Breast epithelium (tissue), 4 donors: ENCODE results near the gene PLIN4. TPM values are rescaled to one million over a fixed set of nuclear protein-coding genes. Genes with fewer than 3 reads are reported as not detected.

Experiments used
- DNase-seq, 2 donors: peaks; one replicate each; pipeline ENCODE4 v3.0.0-alpha.2; 2019; ENCODE audit warnings: low spot score in 2 of 2
- H3K27ac ChIP-seq, 2 donors: fragments of 200-600 bp; sonication (generic) in 1 of 2; one replicate each; pipeline ENCODE4 v1.5.1; 2016 to 2019; ENCODE audit warnings: mild to moderate bottlenecking in 1 of 2
- H3K27me3 ChIP-seq, 2 donors: fragments of 200-600 bp; sonication (generic) in 1 of 2; one replicate each; pipeline versions ENCODE4 v1.5.1 to v1.6.0; 2017 to 2019; ENCODE audit warnings: control low read depth in 1 of 2, mild to moderate bottlenecking in 1 of 2
- H3K36me3 ChIP-seq: fragments of 200-600 bp; one replicate; pipeline ENCODE4 v1.5.1; 2019
- H3K4me1 ChIP-seq, 2 donors: fragments of 200-600 bp; sonication (generic); one replicate each; pipeline ENCODE4 v1.5.1; 2016 to 2019; ENCODE audit warnings: control low read depth in 1 of 2
- H3K4me3 ChIP-seq, 3 donors: fragments of 200-600 bp; sonication (generic); 1 replicate in 2 of 3; 2 replicates in 1 of 3; pipeline ENCODE4 v1.5.1; 2016 to 2019; ENCODE audit warnings: mild to moderate bottlenecking in 3 of 3, moderate library complexity in 2 of 3
- H3K9me3 ChIP-seq, 2 donors: fragments of 200-600 bp; sonication (generic) in 1 of 2; one replicate each; pipeline ENCODE4 v1.5.1; 2016 to 2019; ENCODE audit warnings: control low read depth in 1 of 2
- POLR2A ChIP-seq: fragments of 450-650 bp; IDR thresholded peaks from one replicate; pipeline ENCODE4 v1.6.1; 2016; ENCODE audit warnings: antibody characterized with exemption, mild to moderate bottlenecking, moderate library complexity
- POLR2AphosphoS5 ChIP-seq, 3 donors: sonication (generic); formaldehyde crosslinking; IDR thresholded peaks; one replicate each; pipeline ENCODE4 v1.6.1; 2017; ENCODE audit warnings: antibody characterized with exemption in 3 of 3
- intact Hi-C: fragments of 100-400 bp; cut with DNase I; formaldehyde crosslinking; loops from one replicate; pipeline ENCODE4 v1.15.1; 2023; ENCODE audit warnings: low total_unique reads
- total RNA-seq, 3 donors: library from RNA; depleted of rRNA; stranded (reverse); fragments of >200 nt; gene quantifications; one replicate each; pipeline ENCODE4 v1.1.0, GENCODE V29; 2016
- TF ChIP-seq, protein P1 (sequence below), 3 donors: fragments of 450-650 bp; IDR thresholded peaks; one replicate each; pipeline ENCODE4 v1.5.1; 2016 to 2017; ENCODE audit warnings: antibody characterized with exemption in 3 of 3, mild to moderate bottlenecking in 3 of 3, moderate library complexity in 3 of 3

PLIN4 gene
- total RNA-seq, 3 donors from 2014 or later: 50.1 to 629 (median 213) TPM

DNA sequence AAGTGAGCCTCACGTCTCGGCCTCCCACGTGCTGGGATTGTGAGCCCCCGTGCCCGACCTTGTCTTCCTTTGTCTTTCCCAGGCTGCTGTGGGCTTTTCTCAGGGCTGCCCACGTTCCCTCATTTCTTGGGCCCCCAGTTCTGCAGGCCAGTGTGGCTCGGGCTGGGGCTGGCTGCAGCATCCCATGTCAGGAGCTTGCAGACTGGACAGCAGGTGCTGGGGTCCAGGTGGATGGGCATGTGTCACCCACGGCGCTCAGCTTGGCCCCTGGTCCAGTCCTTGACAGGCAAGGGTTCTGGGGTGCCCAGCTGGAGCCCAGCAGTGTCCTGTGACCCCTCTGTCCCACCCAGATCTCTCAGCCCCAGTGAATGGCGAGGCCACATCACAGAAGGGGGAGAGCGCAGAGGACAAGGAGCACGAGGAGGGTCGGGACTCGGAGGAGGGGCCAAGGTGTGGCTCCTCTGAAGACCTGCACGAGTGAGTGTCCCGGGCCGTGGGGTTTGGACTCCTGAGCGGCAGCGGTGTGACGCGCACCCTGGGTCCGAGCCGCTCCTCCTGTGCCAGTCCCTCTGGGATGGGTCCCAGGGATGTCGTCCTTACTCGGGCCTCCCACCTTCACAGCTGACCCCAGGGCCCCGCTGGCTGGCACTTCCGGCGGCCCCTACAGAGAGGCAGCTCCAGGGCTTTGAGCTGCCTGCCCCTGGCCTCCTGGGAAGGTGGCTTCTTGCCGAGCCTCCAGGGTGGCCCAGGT is 17.3 kb downstream of the PLIN4 start:
- Histone ChIP-seq H3K27ac (no peak overlapping the region), H3K4me1 (no peaks in the 10 kb centered on the region), H3K36me3 (no peaks in the 10 kb centered on the region), H3K9me3 (no peaks in the 10 kb centered on the region), H3K27me3 (no peaks in the 10 kb centered on the region), H3K4me3 (no peak overlapping the region)
- TF ChIP-seq, protein P1, sequence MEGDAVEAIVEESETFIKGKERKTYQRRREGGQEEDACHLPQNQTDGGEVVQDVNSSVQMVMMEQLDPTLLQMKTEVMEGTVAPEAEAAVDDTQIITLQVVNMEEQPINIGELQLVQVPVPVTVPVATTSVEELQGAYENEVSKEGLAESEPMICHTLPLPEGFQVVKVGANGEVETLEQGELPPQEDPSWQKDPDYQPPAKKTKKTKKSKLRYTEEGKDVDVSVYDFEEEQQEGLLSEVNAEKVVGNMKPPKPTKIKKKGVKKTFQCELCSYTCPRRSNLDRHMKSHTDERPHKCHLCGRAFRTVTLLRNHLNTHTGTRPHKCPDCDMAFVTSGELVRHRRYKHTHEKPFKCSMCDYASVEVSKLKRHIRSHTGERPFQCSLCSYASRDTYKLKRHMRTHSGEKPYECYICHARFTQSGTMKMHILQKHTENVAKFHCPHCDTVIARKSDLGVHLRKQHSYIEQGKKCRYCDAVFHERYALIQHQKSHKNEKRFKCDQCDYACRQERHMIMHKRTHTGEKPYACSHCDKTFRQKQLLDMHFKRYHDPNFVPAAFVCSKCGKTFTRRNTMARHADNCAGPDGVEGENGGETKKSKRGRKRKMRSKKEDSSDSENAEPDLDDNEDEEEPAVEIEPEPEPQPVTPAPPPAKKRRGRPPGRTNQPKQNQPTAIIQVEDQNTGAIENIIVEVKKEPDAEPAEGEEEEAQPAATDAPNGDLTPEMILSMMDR (IDR thresholded peaks at IDR 0.05): no peak
- TF ChIP-seq POLR2AphosphoS5 (IDR thresholded peaks at IDR 0.05) (no peak), POLR2A (no peak)
- no peak for DNase-seq
- intact Hi-C loops: no loop called here

DNA sequence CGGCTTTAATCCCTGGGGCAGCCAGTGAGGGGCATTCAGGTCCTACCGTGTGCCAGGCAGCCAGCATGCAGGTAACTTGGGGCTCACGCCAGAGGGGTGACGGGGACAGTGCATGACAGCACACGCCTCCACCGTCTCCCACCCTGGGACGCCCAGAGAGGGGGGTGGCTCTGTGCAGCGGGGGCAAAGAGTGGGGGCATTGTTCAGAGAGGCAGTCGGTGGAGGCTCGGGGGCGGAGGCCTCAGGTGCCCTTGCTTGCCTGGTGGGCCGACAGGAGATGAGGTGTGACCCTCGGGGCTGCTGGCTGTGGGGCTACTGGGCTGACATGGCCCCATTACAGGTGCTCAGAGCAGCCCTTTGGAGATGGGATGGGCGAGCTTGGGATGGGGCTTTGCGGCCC is 18.4 kb downstream of the PLIN4 start:
- Histone ChIP-seq H3K4me1 (no peaks in the 10 kb centered on the region), H3K36me3 (no peaks in the 10 kb centered on the region), H3K27me3 (no peaks in the 10 kb centered on the region), H3K9me3 (no peaks in the 10 kb centered on the region), H3K27ac (no peak overlapping the region), H3K4me3 (no peak overlapping the region)
- DNase-seq: no peak
- TF ChIP-seq POLR2A: no peak
- no peak for TF ChIP-seq POLR2AphosphoS5 (IDR thresholded peaks at IDR 0.05)
- TF ChIP-seq, protein P1 (IDR thresholded peaks at IDR 0.05): no peak
- intact Hi-C loops: no loop called here

DNA sequence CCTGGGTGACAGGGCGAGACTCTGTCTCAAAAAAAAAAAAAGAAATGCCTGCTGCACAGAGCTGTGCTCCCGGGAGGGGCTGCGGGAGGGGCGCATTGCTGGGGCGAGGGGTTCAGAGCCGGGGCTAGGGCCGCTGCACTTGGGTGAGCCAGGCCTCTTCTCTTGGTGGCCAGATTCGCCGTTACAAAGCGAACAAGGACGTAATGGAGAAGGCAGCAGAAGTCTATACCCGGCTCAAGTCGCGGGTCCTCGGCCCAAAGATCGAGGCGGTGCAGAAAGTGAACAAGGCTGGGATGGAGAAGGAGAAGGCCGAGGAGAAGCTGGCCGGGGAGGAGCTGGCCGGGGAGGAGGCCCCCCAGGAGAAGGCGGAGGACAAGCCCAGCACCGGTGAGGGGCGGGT is 19.0 kb downstream of the PLIN4 start:
- H3K9me3 ChIP-seq: no peaks in the 10 kb centered on the region
- intact Hi-C loops: no loop called here
- H3K27me3 ChIP-seq: no peaks in the 10 kb centered on the region
- H3K27ac ChIP-seq: no peak overlapping the region
- H3K4me3 ChIP-seq: no peak overlapping the region
- no peaks in the 10 kb centered on the region for H3K36me3 ChIP-seq
- TF ChIP-seq POLR2A (no peak), POLR2AphosphoS5 (IDR thresholded peaks at IDR 0.05) (no peak)
- TF ChIP-seq, protein P1 (IDR thresholded peaks at IDR 0.05): no peak
- DNase-seq: no peak
- no peaks in the 10 kb centered on the region for H3K4me1 ChIP-seq

DNA sequence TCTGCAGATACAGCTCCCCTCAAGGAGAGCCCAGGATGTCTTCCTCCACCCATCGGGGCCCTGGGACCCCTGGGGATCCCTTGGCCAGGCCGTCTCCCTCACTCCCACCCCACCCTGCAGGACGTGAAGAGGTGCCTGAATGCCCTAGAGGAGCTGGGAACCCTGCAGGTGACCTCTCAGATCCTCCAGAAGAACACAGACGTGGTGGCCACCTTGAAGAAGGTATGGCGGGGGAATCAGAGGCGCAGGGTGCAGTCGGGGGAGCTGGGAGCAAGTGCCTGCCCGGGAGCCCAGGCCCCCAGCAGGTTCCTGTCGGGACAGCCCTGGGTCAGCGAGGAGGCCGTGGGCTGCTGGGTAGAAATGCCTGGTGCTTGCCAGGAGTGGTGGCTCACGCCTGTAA is 19.6 kb downstream of the PLIN4 start:
- DNase-seq: no peak
- no peak overlapping the region for H3K4me3 ChIP-seq
- H3K4me1 ChIP-seq: no peaks in the 10 kb centered on the region
- H3K9me3 ChIP-seq: no peaks in the 10 kb centered on the region
- H3K27me3 ChIP-seq: no peaks in the 10 kb centered on the region
- intact Hi-C loops: no loop called here
- no peak for TF ChIP-seq POLR2AphosphoS5 (IDR thresholded peaks at IDR 0.05)
- no peak for TF ChIP-seq POLR2A
- TF ChIP-seq, protein P1 (IDR thresholded peaks at IDR 0.05): no peak
- H3K36me3 ChIP-seq: no peaks in the 10 kb centered on the region
- no peak overlapping the region for H3K27ac ChIP-seq

GRCh38 chr19:4497770-4498389 is 20.4 kb downstream of the PLIN4 start:
- intact Hi-C loops: no loop called here
- no peak for DNase-seq
- Histone ChIP-seq H3K4me3 (no peak overlapping the region), H3K36me3 (no peaks in the 10 kb centered on the region), H3K27me3 (no peaks in the 10 kb centered on the region), H3K4me1 (no peaks in the 10 kb centered on the region), H3K27ac (no peak overlapping the region), H3K9me3 (no peaks in the 10 kb centered on the region)
- TF ChIP-seq, protein P1 (IDR thresholded peaks at IDR 0.05): no peak
- TF ChIP-seq POLR2AphosphoS5 (IDR thresholded peaks at IDR 0.05) (no peak), POLR2A (no peak)
